ENCODE data around the gene SIMC1.

Gene SIMC1

GRCh38 chr5:176317534-176318374 is 79.5 kb downstream of the SIMC1 start:
- DNase-seq, result no peak

GRCh38 chr5:176319827-176320554 is 81.8 kb downstream of the SIMC1 start:
- no peak for DNase-seq

GRCh38 chr5:176320577-176320976 is 82.4 kb downstream of the SIMC1 start:
- DNase-seq, result no peak

- no peak for DNase-seq
These were observed 96.0 kb downstream of the SIMC1 start for GRCh38 chr5:176334031-176334770.

- no peak for DNase-seq
These were observed 99.7 kb downstream of the SIMC1 start for GRCh38 chr5:176337913-176338312.

- DNase-seq, result no peak
These were observed 101.1 kb downstream of the SIMC1 start for GRCh38 chr5:176339304-176339703.

GRCh38 chr5:176341325-176342157 is 103.3 kb downstream of the SIMC1 start:
- DNase-seq, result no peak

- no peak for DNase-seq
These were observed 103.9 kb downstream of the SIMC1 start for GRCh38 chr5:176342158-176342483.

GRCh38 chr5:176342766-176343458 is 104.7 kb downstream of the SIMC1 start:
- DNase-seq, result no peak

- no peak for DNase-seq
These were observed 112.2 kb downstream of the SIMC1 start for GRCh38 chr5:176350416-176350815.

- DNase-seq, result no peak
These were observed 114.1 kb downstream of the SIMC1 start for GRCh38 chr5:176352116-176352878.

- DNase-seq, result no peak
These were observed 115.3 kb downstream of the SIMC1 start for GRCh38 chr5:176353533-176353932.

- no peak for DNase-seq
These were observed 117.4 kb downstream of the SIMC1 start for GRCh38 chr5:176355400-176356178.

- DNase-seq, result no peak
These were observed 117.9 kb downstream of the SIMC1 start for GRCh38 chr5:176356179-176356566.

- peak; percentile 14 for DNase-seq
These were observed 121.4 kb downstream of the SIMC1 start for GRCh38 chr5:176359658-176360057.

GRCh38 chr5:176360894-176361436 is 122.7 kb downstream of the SIMC1 start:
- peak; percentile 16 for DNase-seq

- peak; percentile 90 for DNase-seq
These were observed 123.4 kb downstream of the SIMC1 start, which contains the start of gene KIAA1191 for GRCh38 chr5:176361437-176362232. Gene KIAA1191 (minus strand): TSS chr5:176361764. CDS start chr5:176359508, 2,256 bp downstream.

GRCh38 chr5:176362233-176362490 is 123.9 kb downstream of the SIMC1 start:
- DNase-seq, result no peak

- no peak for DNase-seq
These were observed 126.6 kb downstream of the SIMC1 start for GRCh38 chr5:176364765-176365350.

All from EL (cell line).